ENCODE data around the gene TRIO. TPM values are rescaled to one million over a fixed set of nuclear protein-coding genes. Genes with fewer than 3 reads are reported as not detected.

The TRIO gene
- total RNA-seq, 1 experiment from 2014 or later, result 42.1 TPM

DNA sequence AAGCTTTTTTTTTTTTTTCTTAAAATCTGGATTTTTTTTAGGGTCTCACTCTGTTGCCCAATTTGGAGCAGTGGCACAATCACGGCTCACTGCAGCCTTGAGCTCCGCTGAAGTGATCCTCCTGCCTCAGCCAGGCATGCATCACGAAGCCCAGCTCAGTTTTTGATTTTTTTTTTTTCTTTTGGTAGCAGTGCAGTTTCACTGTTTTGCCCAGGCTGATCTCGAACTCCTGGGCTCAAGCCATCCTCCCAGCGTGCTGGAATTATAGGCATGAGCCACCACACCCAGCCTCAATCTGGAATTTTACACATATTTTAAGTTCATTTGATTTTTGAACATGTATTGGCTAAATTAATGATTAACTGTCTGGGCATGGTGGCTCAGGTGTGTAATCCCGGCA, 36.3 kb downstream of the TRIO start:
- peak; percentile 1 for DNase-seq (ENCODE audit: low spot score)
- in situ Hi-C loops (cut with HindIII; ENCODE audit: low sequenced_read_pairs), result no loop called here

DNA sequence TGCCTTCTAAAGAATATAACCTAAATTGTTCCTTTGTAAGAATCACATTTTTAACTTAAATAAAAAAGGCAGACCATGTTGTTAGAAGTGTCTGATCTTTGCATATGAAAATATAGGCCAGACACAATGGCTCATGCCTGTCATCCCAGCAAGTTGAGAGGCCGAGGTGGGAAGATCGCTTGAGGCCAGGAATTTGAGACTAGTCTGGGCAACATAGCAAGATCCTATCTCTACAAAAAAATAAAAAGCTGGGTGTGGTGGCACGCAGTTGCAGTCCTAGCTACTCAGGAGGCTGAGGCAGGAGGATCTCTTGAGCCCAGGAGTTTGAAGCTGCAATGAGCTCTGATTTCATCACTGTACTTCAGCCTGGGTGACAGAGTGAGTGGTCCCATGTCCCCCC, 37.3 kb downstream of the TRIO start:
- no peak for DNase-seq (ENCODE audit: low spot score)
- in situ Hi-C loops (cut with HindIII; ENCODE audit: low sequenced_read_pairs), result no loop called here

DNA sequence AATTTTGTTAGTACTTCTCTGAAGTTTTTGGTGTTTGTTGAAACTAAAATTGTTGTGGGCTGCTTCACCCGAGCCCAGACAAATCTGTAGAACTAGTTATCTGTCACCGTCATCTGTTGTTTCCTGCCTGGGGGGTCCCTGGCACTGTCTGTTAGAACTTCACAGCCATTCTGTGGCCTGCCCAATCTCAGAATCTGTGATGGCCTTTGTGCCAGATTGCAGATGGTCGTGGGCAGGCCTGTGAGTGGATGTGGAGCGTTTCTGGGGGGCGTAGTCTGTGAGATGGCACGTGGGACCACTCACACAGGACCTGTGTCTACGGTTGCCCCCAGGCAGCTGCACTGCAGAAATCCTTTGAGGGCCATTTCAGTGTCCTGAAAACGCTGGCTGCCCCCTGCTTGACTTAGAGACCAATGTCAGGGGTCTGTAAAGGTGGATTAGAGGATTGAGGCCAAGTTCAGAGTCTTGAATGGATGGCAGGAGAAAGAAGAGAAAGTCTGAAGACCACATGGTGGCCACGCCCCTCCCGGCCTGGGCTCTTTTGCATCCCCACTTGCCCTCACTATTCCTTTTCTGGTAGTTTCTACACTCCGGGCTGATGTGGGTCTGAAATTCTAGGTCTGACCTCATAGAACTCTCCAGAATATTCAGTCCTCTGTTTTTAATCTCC, 38.3 kb downstream of the TRIO start:
- DNase-seq (ENCODE audit: low spot score), result no peak
- in situ Hi-C loops (cut with HindIII; ENCODE audit: low sequenced_read_pairs), result no loop called here

DNA sequence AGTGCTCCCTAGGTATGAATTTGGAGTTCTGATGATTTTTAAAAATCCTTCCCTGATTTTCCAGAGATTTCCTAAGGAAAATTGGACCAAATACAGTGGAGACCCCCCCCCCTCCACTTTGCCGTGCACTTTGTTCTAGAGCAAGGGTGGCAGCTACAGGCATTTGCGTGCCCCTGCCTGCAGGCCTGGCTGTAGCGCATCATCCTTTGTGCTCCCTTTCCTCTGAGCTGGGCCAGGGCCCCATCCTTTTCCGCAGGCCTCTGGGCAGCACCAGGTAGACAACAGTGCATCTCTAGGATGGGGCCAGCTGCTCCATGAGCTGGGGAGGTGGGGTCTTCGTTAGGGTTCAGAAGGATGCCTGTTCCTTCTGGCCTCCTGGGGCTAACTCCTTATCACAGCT, 39.6 kb downstream of the TRIO start:
- no peak for DNase-seq (ENCODE audit: low spot score)
- in situ Hi-C loops (cut with HindIII; ENCODE audit: low sequenced_read_pairs), result no loop called here

DNA sequence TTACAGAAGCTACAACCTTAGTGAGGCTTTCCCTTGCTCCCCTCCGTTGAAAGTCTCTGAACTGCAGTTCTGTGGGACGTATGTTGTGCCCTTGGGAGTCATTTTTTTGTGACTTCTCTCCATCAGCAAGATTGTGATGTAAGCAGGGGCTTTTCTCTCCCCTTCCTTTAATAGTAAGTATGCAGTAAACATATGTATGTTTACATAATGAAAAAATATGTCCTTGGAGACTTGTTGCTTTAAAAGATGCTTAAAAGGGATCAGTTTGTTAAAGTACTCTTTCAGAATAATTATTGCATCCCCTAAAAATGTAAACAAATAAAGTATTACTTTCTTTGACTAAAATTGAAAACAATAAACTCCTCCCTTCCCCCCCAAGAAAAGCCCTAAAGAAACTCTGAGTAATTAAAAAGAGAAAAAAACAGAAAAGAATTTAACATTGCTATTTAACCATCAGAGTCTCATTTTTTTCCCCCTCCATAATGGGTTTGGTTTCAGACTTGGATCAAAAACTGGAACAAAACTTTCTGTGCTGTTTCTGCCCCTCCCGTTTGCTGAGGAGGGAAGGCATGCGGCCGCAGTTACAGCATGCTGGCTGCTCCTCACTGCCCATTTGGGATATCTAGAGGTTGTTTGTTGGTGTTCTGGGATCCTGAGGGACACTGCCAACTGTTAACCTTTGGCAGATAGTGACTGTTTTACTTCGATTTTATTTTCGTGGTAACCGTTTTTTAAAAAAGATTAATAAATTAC, 40.2 kb downstream of the TRIO start:
- peak; percentile 35 for DNase-seq (ENCODE audit: low spot score)
- in situ Hi-C loops (cut with HindIII; ENCODE audit: low sequenced_read_pairs), result no loop called here

DNA sequence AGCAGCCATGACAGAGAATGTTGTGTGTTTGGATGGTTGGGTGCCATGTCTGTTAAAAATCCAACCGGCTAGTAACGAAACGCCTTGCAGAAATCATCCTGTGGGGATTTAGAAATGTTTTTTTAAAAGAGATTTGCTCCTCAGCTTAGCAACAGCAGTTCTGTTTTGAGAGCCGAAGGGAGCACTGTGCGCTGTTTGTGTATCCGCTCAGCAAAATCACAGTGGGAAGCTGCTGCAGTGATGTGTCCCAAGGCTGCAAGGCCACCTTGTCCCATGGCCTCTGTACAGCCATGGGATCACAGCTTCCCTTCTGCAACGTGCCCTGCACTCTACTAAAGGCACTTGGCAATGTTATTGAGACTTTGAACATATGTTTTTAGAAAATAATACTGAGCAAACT, 40.9 kb downstream of the TRIO start:
- no peak for DNase-seq (ENCODE audit: low spot score)
- in situ Hi-C loops (cut with HindIII; ENCODE audit: low sequenced_read_pairs), result no loop called here

DNA sequence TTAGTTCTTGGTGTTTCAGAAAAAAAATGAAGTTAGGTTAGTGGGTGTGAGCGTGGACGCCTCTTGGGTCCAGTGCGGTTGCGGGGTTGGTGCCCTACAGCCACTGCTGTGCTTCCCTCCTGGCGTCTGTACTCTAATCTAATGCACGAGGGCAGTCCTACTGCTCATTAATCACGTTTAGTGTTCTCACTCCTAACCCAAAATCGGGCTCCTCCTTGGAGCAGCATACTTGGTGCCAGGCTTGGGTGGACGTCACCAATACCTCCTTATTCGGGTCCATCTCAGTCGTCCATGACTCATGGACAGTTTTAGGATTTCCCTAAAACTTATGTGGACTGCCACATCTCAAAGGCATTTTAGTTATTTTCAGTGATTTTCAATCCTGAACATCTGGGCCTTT, 41.6 kb downstream of the TRIO start:
- in situ Hi-C loops (cut with HindIII; ENCODE audit: low sequenced_read_pairs), result no loop called here
- DNase-seq (ENCODE audit: low spot score), result no peak

DNA sequence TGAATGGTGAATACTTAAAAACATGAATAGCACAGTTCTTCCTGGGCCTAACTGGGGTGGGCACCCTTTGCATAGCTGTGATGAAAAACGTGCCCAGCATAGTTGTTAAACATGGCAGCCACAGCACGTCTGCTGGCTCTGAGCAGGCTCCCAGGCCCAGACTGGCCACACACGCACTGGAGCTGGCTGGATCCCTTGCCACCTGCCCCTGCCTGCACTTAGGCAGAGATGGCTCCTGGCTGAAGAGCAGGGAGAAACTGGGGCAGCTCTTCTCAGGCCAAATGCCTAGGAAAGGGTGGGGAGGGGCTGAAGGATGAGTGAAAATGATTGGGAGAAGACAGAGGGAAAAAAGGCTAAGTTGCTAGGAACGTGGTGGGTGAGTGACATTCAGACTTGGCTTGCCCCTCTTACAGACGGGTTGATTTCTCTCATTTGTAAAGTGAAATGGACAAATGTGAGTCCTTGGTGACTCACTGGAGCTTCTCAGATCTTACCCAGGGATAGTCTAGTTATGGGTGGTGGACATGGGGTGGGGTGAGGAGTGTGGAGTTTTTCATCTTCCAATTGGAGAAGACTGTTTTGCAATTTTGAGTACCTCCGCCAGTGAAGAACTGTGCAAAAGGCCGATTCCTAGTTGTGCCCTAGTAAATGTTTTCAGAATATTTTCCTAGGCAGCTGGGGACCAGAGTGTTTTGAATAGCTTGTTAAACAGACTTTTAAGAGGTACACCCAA, 42.4 kb downstream of the TRIO start:
- in situ Hi-C loops (cut with HindIII; ENCODE audit: low sequenced_read_pairs), result no loop called here
- DNase-seq (ENCODE audit: low spot score), result peak; percentile 81

DNA sequence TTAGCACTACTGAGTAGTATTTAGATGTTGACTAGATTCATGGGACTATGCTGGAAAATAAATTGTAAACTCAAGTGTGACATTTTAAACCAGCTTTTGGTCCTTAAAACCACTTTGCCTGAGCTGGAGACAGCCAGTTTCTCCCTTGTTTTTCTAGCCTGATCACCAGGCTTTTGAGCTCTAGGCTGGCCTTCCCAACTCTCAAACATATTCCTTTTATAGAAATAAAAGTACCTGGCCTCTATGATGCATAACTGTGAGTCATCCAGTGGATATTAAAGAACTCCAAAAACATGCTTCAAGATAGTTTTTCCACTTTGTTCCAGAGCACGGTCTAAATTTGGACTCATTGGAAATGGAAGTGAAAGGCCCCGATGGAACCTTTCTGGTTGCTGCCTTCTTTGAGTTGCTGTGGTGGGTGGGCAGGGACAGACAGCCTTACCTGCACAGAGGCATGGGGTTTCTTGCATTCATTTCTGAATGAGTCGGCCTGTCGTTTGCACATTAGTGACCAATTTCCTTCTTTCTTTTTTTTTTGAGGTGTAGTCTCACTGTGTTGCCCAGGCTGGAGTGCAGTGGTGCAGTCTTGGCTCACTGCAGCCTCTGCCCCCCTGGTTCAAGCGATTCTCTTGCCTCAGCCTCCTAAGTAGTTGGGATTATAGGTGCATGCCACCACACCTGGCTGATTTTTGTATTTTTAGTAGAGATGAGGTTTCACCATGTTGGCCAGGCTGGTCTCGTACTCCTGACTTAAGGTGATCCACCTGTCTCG, 43.1 kb downstream of the TRIO start:
- in situ Hi-C loops (cut with HindIII; ENCODE audit: low sequenced_read_pairs), result no loop called here
- DNase-seq (ENCODE audit: low spot score), result no peak

DNA sequence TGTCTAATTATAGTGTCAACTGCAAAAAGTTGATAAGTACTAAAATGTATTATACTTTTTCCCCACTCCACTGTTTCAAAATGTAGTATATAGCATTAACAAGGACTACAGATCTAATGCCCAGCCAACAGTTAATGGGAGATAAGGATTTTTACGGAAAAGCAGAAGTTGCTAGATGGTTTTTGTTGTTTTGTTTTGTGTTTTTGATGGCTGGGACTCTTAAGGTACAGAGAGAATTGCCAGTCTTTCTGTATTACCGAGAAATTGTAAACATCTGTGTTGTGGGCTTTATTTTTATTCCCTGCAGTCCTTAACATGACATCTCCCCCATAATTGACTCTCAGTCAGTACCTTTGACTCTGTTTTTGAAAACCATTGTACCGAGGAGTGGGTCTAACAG, 44.0 kb downstream of the TRIO start:
- in situ Hi-C loops (cut with HindIII; ENCODE audit: low sequenced_read_pairs), result no loop called here
- no peak for DNase-seq (ENCODE audit: low spot score)

DNA sequence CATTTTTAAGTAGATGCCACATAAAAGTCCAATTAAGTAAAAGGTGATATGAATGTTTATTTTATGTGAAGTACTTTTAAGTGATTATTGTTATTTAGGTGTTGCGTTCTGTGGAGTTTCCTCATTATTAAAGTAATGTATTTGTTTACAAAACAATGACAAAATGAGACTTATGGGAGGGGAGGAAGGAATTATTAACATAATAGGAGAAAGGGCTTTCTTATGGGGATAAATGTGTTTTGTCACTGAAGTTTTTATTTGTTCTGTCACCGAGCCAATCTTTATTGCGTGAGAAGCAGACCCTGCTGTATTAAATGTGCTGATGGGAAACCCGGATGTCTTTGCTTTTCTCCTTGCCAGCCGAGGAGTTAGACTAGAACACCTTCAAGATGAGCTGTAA, 44.5 kb downstream of the TRIO start:
- in situ Hi-C loops (cut with HindIII; ENCODE audit: low sequenced_read_pairs), result no loop called here
- no peak for DNase-seq (ENCODE audit: low spot score)

DNA sequence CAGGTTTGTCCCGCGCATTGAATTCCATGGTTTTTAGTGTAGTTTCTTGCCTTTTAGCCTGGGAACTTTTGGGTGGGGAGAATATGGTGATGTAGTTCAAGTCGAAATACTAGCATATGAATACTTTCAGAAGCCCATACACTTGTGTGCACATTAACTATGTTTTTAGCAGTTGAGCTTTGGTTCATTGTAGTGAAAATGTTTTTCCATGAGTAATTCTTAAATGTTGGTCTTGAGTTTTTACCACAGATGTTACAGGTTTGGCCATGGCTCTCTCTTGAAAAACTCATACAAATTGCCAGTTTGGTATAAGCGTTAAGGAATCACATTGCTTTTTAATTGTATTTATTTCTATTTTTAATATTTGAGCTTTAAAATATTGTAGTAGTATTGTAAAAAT, 45.6 kb downstream of the TRIO start:
- in situ Hi-C loops (cut with HindIII; ENCODE audit: low sequenced_read_pairs), result no loop called here
- DNase-seq (ENCODE audit: low spot score), result no peak

DNA sequence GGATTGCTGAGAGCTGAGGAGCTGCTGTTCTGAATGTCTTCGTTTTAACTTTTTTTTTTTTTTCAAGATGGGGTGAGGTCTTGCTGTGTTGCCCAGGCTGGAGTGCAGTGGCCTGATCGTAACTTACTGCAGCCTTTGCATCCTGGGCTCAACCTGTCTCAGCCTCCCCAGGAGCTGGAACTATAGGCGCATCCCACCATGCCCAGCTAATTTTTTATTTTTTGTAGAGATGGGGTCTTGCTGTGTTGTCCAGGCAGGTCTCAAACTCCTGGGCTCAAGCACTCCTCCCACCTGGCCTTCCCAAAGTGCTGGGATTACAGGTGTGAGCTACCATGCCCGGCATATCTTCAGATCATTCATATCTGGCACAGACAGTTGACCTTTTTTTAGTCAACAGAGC, 46.5 kb downstream of the TRIO start:
- no peak for DNase-seq (ENCODE audit: low spot score)
- in situ Hi-C loops (cut with HindIII; ENCODE audit: low sequenced_read_pairs), result no loop called here

DNA sequence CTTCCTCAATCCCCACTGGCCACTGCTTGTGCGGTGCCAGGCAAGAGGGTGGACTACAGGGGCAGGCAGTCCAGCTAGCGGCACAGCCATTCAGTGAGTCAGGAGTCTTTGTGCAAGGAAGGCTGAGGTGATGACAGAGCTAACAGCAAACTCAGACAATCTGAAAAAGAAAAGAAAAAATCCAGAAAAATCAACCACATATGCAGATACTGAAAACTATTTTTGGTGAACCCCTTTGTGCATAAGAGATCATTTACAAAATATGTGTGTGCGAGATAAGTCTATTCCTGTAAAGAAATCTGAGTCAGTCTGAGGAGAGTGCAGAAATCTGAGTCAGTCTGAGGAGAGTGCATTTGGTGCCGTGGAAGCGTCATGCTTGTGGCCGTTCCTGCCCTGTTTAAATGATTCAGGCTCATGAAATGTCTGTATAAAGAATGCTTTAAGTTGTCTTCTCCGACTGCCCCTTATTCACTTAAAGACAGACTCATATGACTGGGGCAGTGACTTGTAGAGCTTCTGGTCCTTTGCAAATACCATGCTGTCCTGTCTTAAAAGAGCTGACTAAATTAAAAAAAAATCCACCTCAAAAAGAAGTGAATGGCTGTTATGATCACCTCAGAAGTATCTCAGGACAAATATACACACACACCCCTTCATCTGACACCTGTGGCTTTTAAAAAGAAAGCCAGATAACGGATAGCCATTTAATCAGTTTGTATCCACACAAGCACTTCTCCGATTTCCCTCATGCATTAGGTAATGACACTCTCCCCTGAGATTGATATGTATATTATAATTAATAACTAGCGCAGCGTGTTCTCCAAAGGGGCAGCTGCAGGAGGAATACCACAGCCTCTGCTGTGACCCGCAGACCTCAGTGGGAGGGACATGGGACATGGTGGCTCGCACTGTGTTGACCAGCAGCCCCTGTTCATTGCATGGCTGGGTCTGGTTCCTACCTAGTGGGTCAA, 47.3 kb downstream of the TRIO start:
- DNase-seq (ENCODE audit: low spot score), result peak; percentile 81
- in situ Hi-C loops (cut with HindIII; ENCODE audit: low sequenced_read_pairs), result no loop called here

DNA sequence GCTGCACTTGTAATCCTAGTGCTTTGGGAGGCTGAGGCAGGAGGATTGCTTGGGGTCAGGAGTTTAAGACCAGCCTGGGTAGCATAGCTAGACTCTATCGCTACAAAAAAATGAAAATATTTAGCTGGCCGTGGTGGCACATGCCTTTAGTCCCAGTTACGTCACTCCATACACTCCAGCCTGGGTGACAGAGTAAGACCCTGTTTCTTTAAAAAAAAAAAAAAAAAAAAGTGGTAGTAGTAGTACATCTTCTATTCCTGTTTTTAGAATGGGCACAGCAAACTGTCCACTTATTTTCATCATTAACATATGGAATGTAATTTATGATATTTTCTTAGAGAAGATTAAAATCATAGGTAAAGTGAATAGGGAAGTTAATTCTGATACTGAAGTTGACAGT, 48.2 kb downstream of the TRIO start:
- in situ Hi-C loops (cut with HindIII; ENCODE audit: low sequenced_read_pairs), result no loop called here
- no peak for DNase-seq (ENCODE audit: low spot score)

DNA sequence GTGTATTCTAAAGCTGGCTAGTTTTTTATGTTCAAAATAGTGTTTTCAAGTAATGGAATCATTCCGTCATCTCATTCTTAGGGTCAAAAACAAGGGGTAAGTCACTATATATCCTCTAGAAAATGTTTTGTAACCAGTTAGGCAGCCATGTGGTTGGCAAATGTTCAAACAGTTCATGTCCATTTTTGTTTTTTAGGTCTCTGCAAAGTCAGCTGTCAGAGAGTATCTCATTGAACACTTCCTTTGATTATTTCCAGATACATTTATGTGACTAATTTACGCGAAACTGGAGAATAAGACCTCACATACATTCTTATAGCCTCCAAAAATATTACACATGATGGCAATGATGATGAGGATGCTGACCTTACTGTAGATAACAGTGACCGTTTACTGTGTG, 50.4 kb downstream of the TRIO start:
- in situ Hi-C loops (cut with HindIII; ENCODE audit: low sequenced_read_pairs), result no loop called here
- DNase-seq (ENCODE audit: low spot score), result no peak

DNA sequence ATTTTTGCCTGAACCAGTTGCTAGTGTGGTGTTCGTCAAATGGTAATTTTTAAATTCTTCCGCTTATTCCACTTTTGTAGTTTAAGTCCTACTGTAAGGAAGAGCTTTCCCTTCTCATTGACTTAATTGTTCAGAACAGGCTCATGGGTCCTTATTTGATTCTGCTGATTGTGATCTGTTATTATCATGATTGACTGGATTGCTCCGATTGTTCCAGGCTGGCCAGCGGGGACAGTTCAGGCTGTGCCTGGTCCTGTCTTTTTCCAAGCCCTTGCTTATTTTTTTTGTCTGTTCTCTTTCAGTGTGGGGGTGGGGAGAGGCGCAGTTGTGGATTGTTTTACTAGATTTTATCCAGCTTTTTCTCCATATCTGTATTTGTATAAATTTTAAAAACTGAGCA, 52.4 kb downstream of the TRIO start:
- no peak for DNase-seq (ENCODE audit: low spot score)
- in situ Hi-C loops (cut with HindIII; ENCODE audit: low sequenced_read_pairs), result no loop called here

DNA sequence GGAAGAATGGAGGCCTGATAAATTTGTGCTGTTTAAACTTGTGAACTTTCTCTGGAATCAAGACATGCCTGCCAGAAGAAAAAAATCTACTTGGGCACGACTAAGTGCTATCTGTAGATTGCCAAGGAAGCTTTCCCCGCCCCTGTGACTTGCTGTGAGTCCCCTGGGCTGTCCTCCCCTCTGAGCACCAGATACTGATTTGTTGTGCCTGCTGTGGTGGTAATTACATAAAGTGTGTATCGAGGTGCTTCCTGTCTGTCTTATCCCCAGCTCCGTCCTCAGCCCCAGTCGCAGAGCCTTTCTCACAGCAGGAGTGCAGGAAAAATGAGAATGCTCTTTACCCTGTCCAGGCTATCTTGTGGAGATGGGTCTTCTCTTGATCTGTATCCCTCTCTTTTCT, 53.9 kb downstream of the TRIO start:
- in situ Hi-C loops (cut with HindIII; ENCODE audit: low sequenced_read_pairs), result no loop called here
- DNase-seq (ENCODE audit: low spot score), result no peak

DNA sequence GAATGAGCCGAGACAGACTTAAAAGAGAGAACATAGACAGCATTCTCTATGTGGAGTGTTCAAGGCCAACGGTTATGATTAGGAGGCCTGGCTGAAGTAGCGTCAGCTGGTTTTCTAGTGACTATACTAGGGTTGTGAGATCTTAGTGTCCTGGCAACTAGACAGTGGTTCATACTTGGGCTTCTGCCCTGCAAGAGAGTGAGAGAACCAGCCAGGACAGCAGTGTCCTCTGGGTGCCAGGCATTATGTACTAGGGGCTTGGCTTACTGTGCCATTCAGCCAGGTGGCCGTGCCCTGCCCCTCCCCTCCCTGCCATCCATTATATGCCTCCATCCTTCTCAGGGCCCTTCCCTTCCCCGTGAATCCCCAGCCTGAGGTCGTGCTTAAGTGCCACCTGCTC, 56.8 kb downstream of the TRIO start:
- in situ Hi-C loops (cut with HindIII; ENCODE audit: low sequenced_read_pairs), result no loop called here
- DNase-seq (ENCODE audit: low spot score), result no peak
